Cardiac muscle cell (in vitro differentiated cells and primary cell): ENCODE measurements around the gene NIM1K. TPM values are rescaled to one million over a fixed set of nuclear protein-coding genes. Genes with fewer than 3 reads are reported as not detected.
A peak's percentile ranks its signal among the peaks of the same experiment; 100 is the strongest.

Experiments used
- DNase-seq, 2 donors: peaks; one replicate each; pipeline versions ENCODE4 v3.0.0 to v3.0.0-alpha.2; 2010 to 2017; ENCODE audit warnings: low read depth in 1 of 2, low spot score in 1 of 2
- H3K27ac ChIP-seq: fragments of 200-600 bp; sonication (generic); 2 replicates; pipeline ENCODE4 v1.5.1; 2016
- H3K27me3 ChIP-seq: fragments of 200-600 bp; sonication (generic); 2 replicates; pipeline ENCODE4 v1.6.0; 2016; ENCODE audit warnings: control low read depth
- H3K36me3 ChIP-seq: fragments of 200-600 bp; sonication (generic); 2 replicates; pipeline ENCODE4 v1.5.1; 2016; ENCODE audit warnings: control low read depth
- H3K4me1 ChIP-seq: fragments of 200-600 bp; sonication (generic); 2 replicates; pipeline ENCODE4 v1.8.1; 2017; ENCODE audit warnings: low read depth, mild to moderate bottlenecking, mixed run types
- H3K4me3 ChIP-seq: fragments of 200-600 bp; sonication (generic); 2 replicates; pipeline ENCODE4 v1.5.1; 2016; ENCODE audit warnings: mild to moderate bottlenecking
- H3K9me3 ChIP-seq: fragments of 200-600 bp; sonication (generic); 2 replicates; pipeline ENCODE4 v1.5.1; 2017; ENCODE audit warnings: low read depth, mild to moderate bottlenecking, control low read depth
- CTCF ChIP-seq: IDR thresholded peaks from 2 replicates; pipeline ENCODE4 v1.5.1; 2012; ENCODE audit warnings: low read depth, mild to moderate bottlenecking, low read length
- polyA plus RNA-seq: library from polyadenylated mRNA; unstranded; fragments of >200 nt; fragmentation: Nextera tagmentation; extraction: Ambion mirVana; gene quantifications from 2 replicates; pipeline ENCODE4 v1.2.1, GENCODE V29; 2016
- total RNA-seq: library from RNA; depleted of rRNA; stranded (reverse); fragments of >200 nt; gene quantifications from 2 replicates; pipeline ENCODE4 v1.2.3, GENCODE V29; 2016

Gene NIM1K
- total and polyA plus RNA-seq, 2 experiments from 2014 or later = 0.27 to 0.98 TPM

DNA sequence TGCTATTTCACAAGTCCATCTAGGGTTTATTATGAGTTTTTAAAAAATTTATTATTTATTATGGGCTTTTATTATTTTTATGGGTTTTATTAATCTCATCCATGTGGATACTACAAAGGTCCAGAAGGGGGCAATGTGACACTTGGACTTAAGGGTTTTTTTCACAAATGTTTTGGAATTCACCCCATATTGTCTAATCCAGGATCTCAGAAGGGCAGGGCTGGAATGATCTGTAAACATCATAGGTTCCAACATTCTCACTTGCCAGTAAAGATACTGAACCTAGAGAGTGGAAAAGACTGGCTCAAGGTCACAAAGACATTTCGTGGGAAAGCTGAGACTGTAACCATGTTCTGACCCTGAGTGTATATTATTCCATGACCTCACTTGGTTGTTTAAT is 35.6 kb downstream of the NIM1K start:
- Histone ChIP-seq H3K27ac (no peak overlapping the region), H3K9me3 (no peaks in the 10 kb centered on the region), H3K36me3 (no peaks in the 10 kb centered on the region), H3K27me3 (no peaks in the 10 kb centered on the region), H3K4me1 (peaks cover 3% of the 10 kb centered on the region), H3K4me3 (no peak overlapping the region)
- DNase-seq = peak; percentile 30 to 75
- TF ChIP-seq CTCF = peak; percentile 51

- DNase-seq = no peak
- Histone ChIP-seq H3K27ac (no peak overlapping the region), H3K4me3 (no peak overlapping the region), H3K4me1 (peaks cover 3% of the 10 kb centered on the region), H3K36me3 (no peaks in the 10 kb centered on the region), H3K27me3 (no peaks in the 10 kb centered on the region), H3K9me3 (no peaks in the 10 kb centered on the region)
- TF ChIP-seq CTCF = no peak
Measured at GRCh38 chr5:43230707-43231106, 38.7 kb downstream of the NIM1K start.

- no peaks in the 10 kb centered on the region for H3K9me3 ChIP-seq
- no peak overlapping the region for H3K4me3 ChIP-seq
- H3K27me3 ChIP-seq = no peaks in the 10 kb centered on the region
- no peak overlapping the region for H3K27ac ChIP-seq
- peak; percentile 9 for TF ChIP-seq CTCF
- H3K36me3 ChIP-seq = no peaks in the 10 kb centered on the region
- DNase-seq = no peak
- no peaks in the 10 kb centered on the region for H3K4me1 ChIP-seq
Measured at GRCh38 chr5:43231977-43232376, 40.0 kb downstream of the NIM1K start.

DNA sequence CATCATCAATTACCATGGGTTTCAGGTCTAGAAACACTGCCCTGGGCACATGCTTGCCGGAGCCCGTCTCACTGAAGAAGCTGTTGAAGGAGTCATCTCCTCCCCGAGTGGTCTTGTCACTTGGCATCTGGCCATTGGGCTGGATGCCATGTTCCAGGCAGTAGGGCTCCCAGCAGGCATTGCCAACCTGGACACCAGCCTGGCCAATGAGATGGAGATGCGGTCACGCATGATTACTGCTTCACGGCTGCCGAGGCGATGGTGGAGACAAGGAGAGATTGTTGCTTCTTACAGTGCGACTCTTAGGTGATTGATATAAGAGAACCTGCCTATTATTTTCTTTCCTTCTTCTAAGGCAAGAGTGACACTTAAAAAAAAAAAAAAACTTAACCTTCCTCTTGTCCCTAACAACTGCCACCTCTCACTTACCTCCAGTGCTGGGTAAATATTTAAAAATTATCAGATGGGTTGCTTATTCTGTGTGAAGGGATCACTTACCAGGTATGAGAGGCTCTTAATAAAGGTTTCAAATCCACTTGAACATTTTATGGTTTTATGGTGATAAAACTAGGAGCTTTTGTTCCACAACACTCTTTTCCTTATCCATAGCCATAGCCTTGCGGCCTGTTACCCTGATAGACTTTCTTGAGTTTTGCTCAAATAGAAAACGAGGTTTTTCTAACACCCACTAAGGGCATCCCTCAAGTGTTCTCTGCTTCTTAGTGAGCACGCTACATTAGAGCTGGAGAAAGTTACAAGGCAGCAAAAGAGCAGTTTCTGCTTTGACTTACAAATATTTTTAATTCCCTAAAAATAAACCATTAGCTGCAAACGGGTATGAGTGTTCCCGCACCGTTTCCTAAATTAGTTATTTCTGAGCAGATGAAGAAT is 41.2 kb downstream of the NIM1K start:
- no peak for DNase-seq
- H3K4me1 ChIP-seq = no peaks in the 10 kb centered on the region
- no peaks in the 10 kb centered on the region for H3K27me3 ChIP-seq
- no peak overlapping the region for H3K27ac ChIP-seq
- H3K9me3 ChIP-seq = no peaks in the 10 kb centered on the region
- H3K36me3 ChIP-seq = no peaks in the 10 kb centered on the region
- no peak for TF ChIP-seq CTCF
- no peak overlapping the region for H3K4me3 ChIP-seq

GRCh38 chr5:43233946-43234345 is 41.9 kb downstream of the NIM1K start:
- no peak for TF ChIP-seq CTCF
- Histone ChIP-seq H3K36me3 (no peaks in the 10 kb centered on the region), H3K4me1 (no peaks in the 10 kb centered on the region)

More at GRCh38 chr5:43233946-43234345, 41.9 kb downstream of the NIM1K start:
- DNase-seq = no peak
- Histone ChIP-seq H3K27ac (no peak overlapping the region), H3K4me3 (no peak overlapping the region), H3K9me3 (no peaks in the 10 kb centered on the region), H3K27me3 (no peaks in the 10 kb centered on the region)
